Tibial nerve (tissue), 4 donors: Measurements from ENCODE around the gene ATXN7L1. TPM values are rescaled to one million over a fixed set of nuclear protein-coding genes. Genes with fewer than 3 reads are reported as not detected.

ENCODE experiments used
- DNase-seq, 2 donors: peaks; one replicate each; pipeline ENCODE4 v3.0.0-alpha.2; 2019; ENCODE audit warnings: low spot score in 2 of 2
- H3K27ac ChIP-seq, 4 donors: fragments of 200-600 bp; sonication (generic) in 3 of 4; one replicate each; pipeline ENCODE4 v1.5.1; 2017 to 2019; ENCODE audit warnings: mild to moderate bottlenecking in 1 of 4
- H3K27me3 ChIP-seq, 2 donors: fragments of 200-600 bp; sonication (generic) in 1 of 2; one replicate each; pipeline versions ENCODE4 v1.5.1 to v1.6.0; 2017 to 2019
- H3K36me3 ChIP-seq, 3 donors: fragments of 200-600 bp; sonication (generic); one replicate each; pipeline ENCODE4 v1.5.1; 2018 to 2019
- H3K4me1 ChIP-seq, 4 donors: fragments of 200-600 bp; sonication (generic) in 3 of 4; one replicate each; pipeline ENCODE4 v1.5.1; 2017 to 2019
- H3K4me3 ChIP-seq, 4 donors: fragments of 200-600 bp; sonication (generic) in 3 of 4; one replicate each; pipeline ENCODE4 v1.5.1; 2017 to 2019; ENCODE audit warnings: mild to moderate bottlenecking in 1 of 4, moderate library complexity in 1 of 4
- H3K9me3 ChIP-seq, 4 donors: fragments of 200-600 bp; sonication (generic) in 3 of 4; one replicate each; pipeline ENCODE4 v1.5.1; 2017 to 2019
- CTCF ChIP-seq, 5 experiments: fragments of 200-600 bp in 3 of 5; fragments of 450-650 bp in 2 of 5; sonication (generic) in 3 of 5; IDR thresholded peaks; one replicate each; pipeline ENCODE4 v1.5.1; 2016 to 2019; ENCODE audit warnings: antibody characterized with exemption in 5 of 5, mild to moderate bottlenecking in 3 of 5, moderate library complexity in 2 of 5
- EP300 ChIP-seq, 2 donors: sonication (generic); formaldehyde crosslinking; IDR thresholded peaks; one replicate each; pipeline ENCODE4 v1.6.1; 2017; ENCODE audit warnings: antibody characterized with exemption in 2 of 2, mild to moderate bottlenecking in 1 of 2
- POLR2A ChIP-seq, 2 donors: fragments of 450-650 bp; IDR thresholded peaks; one replicate each; pipeline ENCODE4 v1.6.1; 2017; ENCODE audit warnings: antibody characterized with exemption in 2 of 2, mild to moderate bottlenecking in 2 of 2, moderate library complexity in 2 of 2
- WGBS, 2 donors: methylation state at CpG; one replicate each; pipeline ENCODE4 v1.1.5; 2018; 5-methylcytosine and 5-hydroxymethylcytosine counted together
- total RNA-seq, 4 donors: library from RNA; depleted of rRNA; stranded (reverse); fragments of >200 nt; gene quantifications; one replicate each; pipeline ENCODE4 v1.1.0, GENCODE V29; 2016

Gene ATXN7L1
- total RNA-seq, 4 donors from 2014 or later = 14.6 to 22.5 (median 19.1) TPM

DNA sequence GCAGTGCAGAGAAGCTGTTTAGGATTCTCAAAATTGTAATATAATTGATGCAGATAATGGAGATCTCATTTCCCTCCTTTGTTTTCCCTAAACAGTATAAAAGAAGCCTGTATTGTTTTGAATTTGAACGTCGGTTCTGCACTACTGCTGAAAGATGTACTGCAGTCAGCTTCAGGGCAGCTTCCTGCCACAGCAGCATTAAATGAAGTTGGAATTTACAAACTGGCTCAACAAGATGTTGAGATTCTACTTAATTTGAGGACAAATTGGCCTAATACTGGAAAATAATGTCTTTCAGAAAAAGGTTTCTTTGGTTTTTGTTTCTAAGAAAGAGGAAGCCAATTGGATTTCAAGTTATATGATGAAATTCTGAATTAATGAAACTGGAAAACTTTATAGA is 309.4 kb downstream of the ATXN7L1 start:
- TF ChIP-seq EP300 (IDR thresholded peaks at IDR 0.05) (no peak), CTCF (IDR thresholded peaks at IDR 0.05) (no peak), POLR2A (IDR thresholded peaks at IDR 0.05) (no peak)
- H3K4me3 ChIP-seq = no peak overlapping the region
- H3K4me1 ChIP-seq = no peaks in the 10 kb centered on the region
- DNase-seq = no peak
- H3K27ac ChIP-seq = no peak overlapping the region
- no peaks in the 10 kb centered on the region for H3K9me3 ChIP-seq
- 41 to 53% methylated on average over 2 of the region's 2 CpGs for WGBS, 2 donors
- peaks cover 0 to 77% (median 7%) of the 10 kb centered on the region in 3 donors for H3K36me3 ChIP-seq
- no peaks in the 10 kb centered on the region for H3K27me3 ChIP-seq

GRCh38 chr7:105565190-105565589 is 311.2 kb downstream of the ATXN7L1 start:
- H3K4me1 ChIP-seq = no peaks in the 10 kb centered on the region
- WGBS, 2 donors = 94 to 97% methylated on average over 4 of the region's 4 CpGs
- H3K36me3 ChIP-seq = peaks cover 0 to 94% (median 7%) of the 10 kb centered on the region in 3 donors
- H3K4me3 ChIP-seq = no peak overlapping the region
- TF ChIP-seq POLR2A (IDR thresholded peaks at IDR 0.05) (no peak), EP300 (IDR thresholded peaks at IDR 0.05) (no peak), CTCF (IDR thresholded peaks at IDR 0.05) (no peak)
- H3K9me3 ChIP-seq = no peaks in the 10 kb centered on the region
- DNase-seq = no peak
- no peak overlapping the region for H3K27ac ChIP-seq
- no peaks in the 10 kb centered on the region for H3K27me3 ChIP-seq

DNA sequence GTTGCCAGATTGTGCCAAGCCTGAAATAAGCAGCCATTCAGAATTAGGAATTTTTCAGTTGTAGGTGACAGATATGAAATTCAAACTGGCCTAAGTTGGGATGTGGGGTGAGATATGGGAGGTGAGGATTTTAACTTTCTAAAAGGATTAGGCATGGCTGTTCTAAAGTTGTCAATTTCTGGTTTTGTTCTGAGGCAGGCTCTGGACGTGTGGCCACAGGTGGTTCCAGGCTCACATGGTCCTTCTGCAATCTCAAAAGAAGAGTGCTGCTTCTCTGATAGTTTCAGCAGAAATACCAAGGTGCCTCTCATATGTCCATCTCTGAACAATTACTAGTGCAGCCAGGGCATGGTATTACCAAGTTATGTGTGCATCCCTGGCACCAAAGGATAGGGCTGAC is 316.5 kb downstream of the ATXN7L1 start:
- Histone ChIP-seq H3K4me1 (no peaks in the 10 kb centered on the region), H3K36me3 (peaks cover 0 to 92% (median 0%) of the 10 kb centered on the region in 3 donors), H3K9me3 (no peaks in the 10 kb centered on the region), H3K4me3 (no peak overlapping the region), H3K27me3 (no peaks in the 10 kb centered on the region), H3K27ac (no peak overlapping the region)
- TF ChIP-seq EP300 (IDR thresholded peaks at IDR 0.05) (no peak), CTCF (IDR thresholded peaks at IDR 0.05) (no peak), POLR2A (IDR thresholded peaks at IDR 0.05) (no peak)
- WGBS, 2 donors = 81 to 86% methylated on average over 1 of the region's 1 CpG
- no peak for DNase-seq

Other genes starting within 250 kb of the ATXN7L1 start
- gene CDHR3, start 86.7 kb upstream of the ATXN7L1 start, total RNA-seq = 10 to 100 TPM in 2 of 4 donors, 1 to 10 TPM in 2; 6.1 to 18.2 (median 10.5) TPM
- gene SYPL1, start 235.7 kb upstream of the ATXN7L1 start, total RNA-seq = 10 to 100 TPM; 69.6 to 79.5 (median 71.5) TPM